Measurements from ENCODE around the gene KLF13.

- TF ChIP-seq CTCF (IDR thresholded peaks at IDR 0.05) (no peak), POLR2A (IDR thresholded peaks at IDR 0.05) (no peak)
Observed at GRCh38 chr15:31401282-31401681, 74.6 kb downstream of the KLF13 start.

Data from body of pancreas (tissue), 4 donors.